IMR-90 (cell line): Measurements from ENCODE around the gene CMKLR1.

Source experiments
- BHLHE40 ChIP-seq: fragments of 150-350 bp; IDR thresholded peaks from 2 replicates; pipeline ENCODE4 v1.6.1; 2016; ENCODE audit warnings: mild to moderate bottlenecking, low read depth, low read length
- CEBPB ChIP-seq: IDR thresholded peaks from 2 replicates; pipeline ENCODE4 v1.6.1; 2012; ENCODE audit warnings: low read depth, low read length, improper control_type of control experiment
- CHD1 ChIP-seq: IDR thresholded peaks from 2 replicates; pipeline ENCODE4 v1.6.1; 2012; ENCODE audit warnings: low read depth, low read length, improper control_type of control experiment
- CTCF ChIP-seq: conservative IDR thresholded peaks from 2 replicates; pipeline ENCODE4 v1.5.1; 2012; ENCODE audit warnings: mild to moderate bottlenecking, low read depth, low read length, improper control_type of control experiment
- FOS ChIP-seq: fragments of 150-350 bp; IDR thresholded peaks from 2 replicates; pipeline ENCODE4 v1.6.1; 2016; ENCODE audit warnings: low read depth, low read length
- MXI1 ChIP-seq: IDR thresholded peaks from 2 replicates; pipeline ENCODE4 v1.6.1; 2012; ENCODE audit warnings: low read depth, mild to moderate bottlenecking, low read length, moderate library complexity, borderline replicate concordance
- POLR2A ChIP-seq: IDR thresholded peaks from 2 replicates; pipeline ENCODE4 v1.6.1; 2012; ENCODE audit warnings: mild to moderate bottlenecking, low read depth, low read length
- RCOR1 ChIP-seq: IDR thresholded peaks from 2 replicates; pipeline ENCODE4 v1.6.1; 2012; ENCODE audit warnings: mild to moderate bottlenecking, low read length, improper control_type of control experiment; ENCODE audit not compliant: insufficient replicate concordance
- RFX5 ChIP-seq: IDR thresholded peaks from 2 replicates; pipeline ENCODE4 v1.8.0; 2012; ENCODE audit warnings: low read depth, mild to moderate bottlenecking, low read length, moderate library complexity
- SMC3 ChIP-seq: fragments of 150-350 bp; IDR thresholded peaks from 2 replicates; pipeline ENCODE4 v1.6.1; 2016; ENCODE audit warnings: low read depth, mild to moderate bottlenecking, antibody characterized with exemption, low read length, moderate library complexity
- TF ChIP-seq, protein P1 (sequence below): fragments of 150-350 bp; IDR thresholded peaks from 2 replicates; pipeline ENCODE4 v1.6.1; 2016; ENCODE audit warnings: low read depth, mild to moderate bottlenecking, low read length, moderate library complexity, borderline replicate concordance
- TF ChIP-seq, protein P2 (sequence below): fragments of 150-350 bp; IDR thresholded peaks from 2 replicates; pipeline ENCODE4 v1.6.1; 2017; ENCODE audit warnings: mild to moderate bottlenecking, antibody characterized with exemption, low read length, low read depth

- no peak for TF ChIP-seq CTCF
- TF ChIP-seq BHLHE40, result no peak
- no peak for TF ChIP-seq CHD1
- TF ChIP-seq FOS, result no peak
- TF ChIP-seq, protein P1, sequence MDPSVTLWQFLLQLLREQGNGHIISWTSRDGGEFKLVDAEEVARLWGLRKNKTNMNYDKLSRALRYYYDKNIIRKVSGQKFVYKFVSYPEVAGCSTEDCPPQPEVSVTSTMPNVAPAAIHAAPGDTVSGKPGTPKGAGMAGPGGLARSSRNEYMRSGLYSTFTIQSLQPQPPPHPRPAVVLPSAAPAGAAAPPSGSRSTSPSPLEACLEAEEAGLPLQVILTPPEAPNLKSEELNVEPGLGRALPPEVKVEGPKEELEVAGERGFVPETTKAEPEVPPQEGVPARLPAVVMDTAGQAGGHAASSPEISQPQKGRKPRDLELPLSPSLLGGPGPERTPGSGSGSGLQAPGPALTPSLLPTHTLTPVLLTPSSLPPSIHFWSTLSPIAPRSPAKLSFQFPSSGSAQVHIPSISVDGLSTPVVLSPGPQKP, result no peak
- no peak for TF ChIP-seq SMC3
- TF ChIP-seq CEBPB, result no peak
- TF ChIP-seq RCOR1, result no peak
- TF ChIP-seq, protein P2, sequence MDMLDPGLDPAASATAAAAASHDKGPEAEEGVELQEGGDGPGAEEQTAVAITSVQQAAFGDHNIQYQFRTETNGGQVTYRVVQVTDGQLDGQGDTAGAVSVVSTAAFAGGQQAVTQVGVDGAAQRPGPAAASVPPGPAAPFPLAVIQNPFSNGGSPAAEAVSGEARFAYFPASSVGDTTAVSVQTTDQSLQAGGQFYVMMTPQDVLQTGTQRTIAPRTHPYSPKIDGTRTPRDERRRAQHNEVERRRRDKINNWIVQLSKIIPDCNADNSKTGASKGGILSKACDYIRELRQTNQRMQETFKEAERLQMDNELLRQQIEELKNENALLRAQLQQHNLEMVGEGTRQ, result no peak
- no peak for TF ChIP-seq POLR2A
- no peak for TF ChIP-seq RFX5
- no peak for TF ChIP-seq MXI1
These were observed 12.8 kb downstream of the CMKLR1 start for GRCh38 chr12:108326254-108326750.
